ENCODE results near the gene COMMD7. TPM values are rescaled to one million over a fixed set of nuclear protein-coding genes. Genes with fewer than 3 reads are reported as not detected.

The COMMD7 gene
- total RNA-seq, 4 donors from 2014 or later = 20.3 to 28.9 (median 23.4) TPM

DNA sequence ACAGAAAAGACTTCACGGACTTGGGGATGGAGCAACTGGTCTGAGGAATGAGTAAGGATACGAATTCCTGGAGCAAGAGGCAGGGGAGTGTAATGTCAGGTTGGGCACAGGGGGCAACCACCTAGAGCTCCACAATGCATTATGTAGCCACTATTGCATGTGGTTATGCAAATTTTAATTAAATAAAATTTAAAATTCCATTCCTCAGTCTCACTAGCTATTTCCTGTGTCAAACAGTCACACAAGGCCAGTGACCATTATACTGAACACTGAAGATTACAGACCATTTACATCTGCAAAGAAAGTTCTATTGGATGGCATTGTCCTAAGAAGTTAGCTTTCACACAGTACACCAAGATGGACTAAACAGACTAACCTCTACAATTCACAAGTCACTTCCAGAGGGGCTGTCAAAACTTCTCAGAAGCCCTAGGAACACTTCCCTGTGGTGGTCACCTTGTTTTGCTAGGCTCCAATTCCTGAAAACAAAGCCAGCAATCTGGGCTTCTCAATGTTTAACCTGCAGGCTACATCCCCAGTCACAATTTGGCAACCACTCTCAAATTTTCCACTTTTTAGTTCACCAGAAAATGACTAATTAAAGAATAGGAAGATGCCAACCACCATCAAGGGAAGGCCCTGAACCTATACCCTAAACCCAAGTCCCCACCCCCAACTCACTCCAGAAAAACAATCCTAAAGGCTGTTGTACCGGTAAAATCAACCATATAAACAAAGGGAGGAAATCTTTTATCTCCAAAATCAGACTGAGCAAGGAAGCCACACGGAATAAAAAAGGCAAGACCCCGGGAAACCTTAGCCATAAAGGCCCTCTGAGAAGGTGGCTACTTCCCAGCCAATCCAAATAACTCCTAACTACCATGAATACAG, 35.3 kb downstream of the COMMD7 start:
- no peak for TF ChIP-seq CTCF (IDR thresholded peaks at IDR 0.05; ENCODE audit: low read depth)

- TF ChIP-seq CTCF (IDR thresholded peaks at IDR 0.05; ENCODE audit: low read depth) = no peak
Observed at GRCh38 chr20:32706486-32706885, 36.8 kb downstream of the COMMD7 start.

DNA sequence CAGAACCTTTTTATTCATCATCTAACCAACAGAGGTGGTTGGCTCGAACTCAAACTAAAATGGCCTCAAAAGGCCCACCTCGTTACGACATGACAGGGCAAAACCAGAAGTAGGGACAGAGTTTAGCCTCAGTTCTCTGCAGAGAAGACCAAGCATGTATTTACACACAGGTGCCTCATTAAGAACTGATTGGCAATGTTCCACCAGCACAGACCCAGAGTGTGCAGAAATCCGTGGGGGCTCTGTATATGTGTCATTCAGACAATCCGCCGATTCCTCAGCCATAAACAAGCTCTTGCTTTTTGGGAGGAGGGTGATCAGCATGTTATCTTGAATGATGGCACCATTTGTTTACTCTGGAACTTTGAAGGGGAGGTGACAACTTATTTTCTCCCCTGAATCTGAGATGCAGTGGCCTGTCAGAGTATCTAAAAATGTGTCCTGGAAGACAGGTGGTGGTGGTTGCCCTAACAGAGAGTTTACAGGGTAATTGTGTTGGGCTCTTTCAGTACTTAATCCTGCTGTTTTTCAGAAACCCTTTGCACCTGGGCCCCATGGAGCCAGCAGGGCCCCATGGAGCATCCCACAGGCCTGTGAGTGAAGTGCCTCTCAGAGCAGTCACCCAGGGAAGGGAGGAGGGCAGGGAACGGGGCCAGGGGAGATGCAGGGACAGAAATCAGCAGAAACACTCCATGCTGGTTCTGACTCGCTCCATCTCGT, 40.4 kb downstream of the COMMD7 start:
- no peak for TF ChIP-seq CTCF (IDR thresholded peaks at IDR 0.05; ENCODE audit: low read depth)

GRCh38 chr20:32697608-32698007, 45.7 kb downstream of the COMMD7 start:
- TF ChIP-seq CTCF (IDR thresholded peaks at IDR 0.05; ENCODE audit: low read depth) = no peak

DNA sequence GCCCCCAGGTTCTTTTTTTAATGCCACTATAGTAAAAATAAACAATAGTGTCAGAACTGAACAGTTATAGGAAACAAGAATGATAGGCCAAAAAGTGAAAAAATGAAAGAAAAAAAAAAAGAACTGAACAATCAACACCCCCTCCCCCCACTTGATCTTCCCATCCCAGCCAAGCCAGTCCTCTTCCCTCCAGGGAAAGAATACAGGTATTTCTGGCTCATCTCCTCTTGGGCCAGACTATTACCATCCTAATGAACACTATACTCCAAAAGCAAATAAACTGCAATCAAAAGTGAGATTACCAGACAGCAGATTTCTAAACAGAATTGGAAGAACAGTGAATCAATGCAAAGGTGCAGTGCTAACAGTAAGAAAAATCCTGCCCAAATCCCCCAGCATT, 48.2 kb downstream of the COMMD7 start:
- TF ChIP-seq CTCF (IDR thresholded peaks at IDR 0.05; ENCODE audit: low read depth) = no peak

- no peak for TF ChIP-seq CTCF (IDR thresholded peaks at IDR 0.05; ENCODE audit: low read depth)
Observed at GRCh38 chr20:32687180-32687532, 56.1 kb downstream of the COMMD7 start.

DNA sequence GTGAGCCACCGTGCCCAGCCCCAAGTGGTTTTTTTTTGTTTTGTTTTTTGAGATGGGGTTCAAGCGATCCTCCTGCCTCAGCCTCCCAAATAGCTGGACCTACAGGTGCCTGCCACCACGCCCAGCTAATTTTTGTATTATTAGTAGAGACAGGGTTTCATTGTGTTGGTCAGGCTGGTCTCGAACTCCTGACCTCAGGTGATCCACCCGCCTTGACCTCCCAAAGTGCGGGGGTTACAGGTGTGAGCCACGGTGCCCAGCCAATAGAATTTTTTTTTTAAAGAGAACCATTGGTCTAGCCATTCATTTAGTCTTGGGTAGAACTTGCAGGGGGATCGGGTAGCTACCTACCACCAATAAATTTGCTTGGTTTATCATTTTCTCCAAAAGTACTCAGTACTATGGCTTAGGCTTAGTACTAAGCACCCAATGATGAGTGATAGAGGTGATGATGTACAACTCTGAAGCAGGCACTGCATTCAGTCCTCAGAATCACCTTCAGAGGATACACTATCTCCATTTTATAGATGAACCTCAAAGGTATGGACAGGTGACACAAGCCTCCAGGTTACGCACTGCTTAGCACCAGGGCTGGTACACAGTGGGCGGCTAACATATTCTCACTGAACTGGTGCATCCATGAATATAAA, 56.6 kb downstream of the COMMD7 start:
- TF ChIP-seq CTCF (IDR thresholded peaks at IDR 0.05; ENCODE audit: low read depth) = no peak

Measured in subcutaneous adipose tissue (tissue), 4 donors.